Measurements from ENCODE around the gene AKNAD1. TPM values are rescaled to one million over a fixed set of nuclear protein-coding genes. Genes with fewer than 3 reads are reported as not detected.

Gene AKNAD1
- total RNA-seq, 2 experiments from 2014 or later = not detected

- Histone ChIP-seq H3K4me1 (ENCODE audit: insufficient read depth, low read length, poor library complexity, severe bottlenecking) (no peaks in the 10 kb centered on the region), H3K9me3 (ENCODE audit: low read length) (no peaks in the 10 kb centered on the region), H3K9me2 (ENCODE audit: insufficient read depth, low read length) (no peaks in the 10 kb centered on the region), H4K20me1 (ENCODE audit: insufficient read depth, low read length) (no peaks in the 10 kb centered on the region), H3K79me2 (ENCODE audit: insufficient read depth, low read depth, low read length) (no peaks in the 10 kb centered on the region), H3K4me3 (ENCODE audit: low read depth, low read length, poor library complexity, severe bottlenecking) (no peak overlapping the region), H2AFZ (ENCODE audit: low read length) (no peak overlapping the region), H3K27ac (ENCODE audit: low read depth, low read length, poor library complexity, severe bottlenecking) (no peak overlapping the region), H3K4me2 (ENCODE audit: low read length) (no peak overlapping the region), H3K36me3 (ENCODE audit: insufficient read depth, low read length) (peaks cover 64% of the 10 kb centered on the region)
- no peak for TF ChIP-seq CTCF (conservative IDR thresholded peaks at IDR 0.05; ENCODE audit: low read length)
- TF ChIP-seq EZH2phosphoT487 (IDR thresholded peaks at IDR 0.05; ENCODE audit: borderline replicate concordance, low read depth, low read length) = no peak
- intact Hi-C loops (cut with micrococcal nuclease; ENCODE audit: unreplicated experiment) = no loop called here
- CTCF ChIA-PET (ENCODE audit: unreplicated experiment) = no interaction called here
- DNase-seq (ENCODE audit: low spot score) = no peak
- BruUV-seq (replicated peaks) = no TSS peak
- POLR2A ChIA-PET = no interaction called here
These were observed 55.8 kb downstream of the AKNAD1 start for GRCh38 chr1:108801101-108801500.

- ChIA-PET CTCF (ENCODE audit: unreplicated experiment) (no interaction called here), POLR2A (interaction anchor here (0.9 kb wide), 1 partner anchor 18 kb away, joined by 3 read pairs; no protein-coding TSS in a partner anchor)
- no peaks in the 10 kb centered on the region for H3K79me2 ChIP-seq (ENCODE audit: insufficient read depth, low read depth, low read length)
- TF ChIP-seq CTCF (conservative IDR thresholded peaks at IDR 0.05; ENCODE audit: low read length) (no peak), EZH2phosphoT487 (IDR thresholded peaks at IDR 0.05; ENCODE audit: borderline replicate concordance, low read depth, low read length) (no peak)
- no peak overlapping the region for H3K4me2 ChIP-seq (ENCODE audit: low read length)
- no peak overlapping the region for H3K4me3 ChIP-seq (ENCODE audit: low read depth, low read length, poor library complexity, severe bottlenecking)
- peaks cover 60% of the 10 kb centered on the region for H3K36me3 ChIP-seq (ENCODE audit: insufficient read depth, low read length)
- no TSS peak for BruUV-seq (replicated peaks)
- no peaks in the 10 kb centered on the region for H3K9me2 ChIP-seq (ENCODE audit: insufficient read depth, low read length)
- H3K9me3 ChIP-seq (ENCODE audit: low read length) = no peaks in the 10 kb centered on the region
- no peak overlapping the region for H3K27ac ChIP-seq (ENCODE audit: low read depth, low read length, poor library complexity, severe bottlenecking)
- H3K4me1 ChIP-seq (ENCODE audit: insufficient read depth, low read length, poor library complexity, severe bottlenecking) = no peaks in the 10 kb centered on the region
- DNase-seq (ENCODE audit: low spot score) = no peak
- no peak overlapping the region for H2AFZ ChIP-seq (ENCODE audit: low read length)
- intact Hi-C loops (cut with micrococcal nuclease; ENCODE audit: unreplicated experiment) = no loop called here
- H4K20me1 ChIP-seq (ENCODE audit: insufficient read depth, low read length) = no peaks in the 10 kb centered on the region
These were observed 57.9 kb downstream of the AKNAD1 start for GRCh38 chr1:108799001-108799400.

GRCh38 chr1:108792420-108792819 is 64.5 kb downstream of the AKNAD1 start:
- intact Hi-C loops (cut with micrococcal nuclease; ENCODE audit: unreplicated experiment) = no loop called here
- POLR2A ChIA-PET = interaction anchor here (0.6 to 0.9 kb wide), 5 partner anchors 26 to 316 kb away, joined by 3 to 5 read pairs (median 3); no protein-coding TSS in a partner anchor
- CTCF ChIA-PET (ENCODE audit: unreplicated experiment) = no interaction called here

More at GRCh38 chr1:108792420-108792819, 64.5 kb downstream of the AKNAD1 start:
- Histone ChIP-seq H3K79me2 (ENCODE audit: insufficient read depth, low read depth, low read length) (no peaks in the 10 kb centered on the region), H2AFZ (ENCODE audit: low read length) (no peak overlapping the region), H3K36me3 (ENCODE audit: insufficient read depth, low read length) (peaks cover 47% of the 10 kb centered on the region), H3K4me3 (ENCODE audit: low read depth, low read length, poor library complexity, severe bottlenecking) (no peak overlapping the region), H3K9me2 (ENCODE audit: insufficient read depth, low read length) (no peaks in the 10 kb centered on the region), H3K4me2 (ENCODE audit: low read length) (no peak overlapping the region), H3K9me3 (ENCODE audit: low read length) (peaks cover 23% of the 10 kb centered on the region; the same call in 1 of the 2 replicates), H4K20me1 (ENCODE audit: insufficient read depth, low read length) (no peaks in the 10 kb centered on the region), H3K4me1 (ENCODE audit: insufficient read depth, low read length, poor library complexity, severe bottlenecking) (no peaks in the 10 kb centered on the region), H3K27ac (ENCODE audit: low read depth, low read length, poor library complexity, severe bottlenecking) (no peak overlapping the region)
- TF ChIP-seq CTCF (conservative IDR thresholded peaks at IDR 0.05; ENCODE audit: low read length) = no peak
- TF ChIP-seq EZH2phosphoT487 (IDR thresholded peaks at IDR 0.05; ENCODE audit: borderline replicate concordance, low read depth, low read length) = no peak
- no TSS peak for BruUV-seq (replicated peaks)
- no peak for DNase-seq (ENCODE audit: low spot score)
